HEK293 (cell line): Measurements from ENCODE around the gene OPA1.

Experiments used
- CTCF ChIA-PET: fragments of 350-600 bp; formaldehyde crosslinking; extraction: SDS; loops from one replicate; lab custom pipeline; 2021; ENCODE audit warnings: antibody characterized with exemption; lab: Yijun Ruan, JAX
- POLR2A ChIA-PET: fragments of 300-600 bp; formaldehyde crosslinking; extraction: SDS; loops from one replicate; lab custom pipeline; 2020; ENCODE audit warnings: antibody characterized with exemption, inconsistent platforms; lab: Yijun Ruan, JAX
- H3K27ac ChIP-seq: fragments of 200-500 bp; sonication (Bioruptor generic); 2 replicates; pipeline ENCODE4 v1.5.1; 2014; ENCODE audit warnings: low read depth, low read length, control low read depth, inconsistent platforms; ENCODE audit errors: extremely low read depth
- H3K36me3 ChIP-seq, 2 experiments: fragments of 200-500 bp in 1 of 2; sonication (Bioruptor generic) in 1 of 2; 1 replicate in 1 of 2; 2 replicates in 1 of 2; pipeline ENCODE4 v1.5.1; 2014 to 2017; ENCODE audit warnings: inconsistent platforms in 2 of 2, low read length in 2 of 2; ENCODE audit not compliant: control insufficient read depth in 2 of 2, insufficient read depth in 1 of 2
- H3K4me1 ChIP-seq: fragments of 200-500 bp; sonication (Bioruptor generic); 2 replicates; pipeline ENCODE4 v1.5.1; 2014; ENCODE audit warnings: mild to moderate bottlenecking, low read length, inconsistent platforms; ENCODE audit not compliant: control insufficient read depth, insufficient read depth
- H3K4me3 ChIP-seq: 2 replicates; pipeline ENCODE4 v1.5.1; 2011; ENCODE audit warnings: low read depth, mild to moderate bottlenecking, control low read depth, low read length, moderate library complexity
- H3K9me3 ChIP-seq: fragments of 200-500 bp; sonication (Bioruptor generic); 2 replicates; pipeline ENCODE4 v1.5.1; 2014; ENCODE audit warnings: low read depth, low read length, inconsistent platforms; ENCODE audit not compliant: control insufficient read depth, insufficient read depth
- BCL11A ChIP-seq: fragments of 450-650 bp; formaldehyde crosslinking; IDR thresholded peaks from 2 replicates; pipeline ENCODE4 v1.5.1; 2016; ENCODE audit warnings: low read depth, missing biosample characterization, missing genetic modification characterization
- FEZF1 ChIP-seq: fragments of 450-650 bp; formaldehyde crosslinking; IDR thresholded peaks from 2 replicates; pipeline ENCODE4 v1.5.1; 2016; ENCODE audit warnings: missing biosample characterization, missing genetic modification characterization
- GLI2 ChIP-seq: fragments of 450-650 bp; formaldehyde crosslinking; IDR thresholded peaks from 2 replicates; pipeline ENCODE4; 2017; ENCODE audit warnings: missing biosample characterization, missing genetic modification characterization, low read depth, borderline replicate concordance
- HOXA7 ChIP-seq: sonication (generic); formaldehyde crosslinking; IDR thresholded peaks from 2 replicates; pipeline ENCODE4 v1.8.1; 2022; ENCODE audit warnings: missing genetic modification reagents, borderline replicate concordance
- KLF1 ChIP-seq: fragments of 450-650 bp; formaldehyde crosslinking; IDR thresholded peaks from 2 replicates; pipeline ENCODE4 v1.5.1; 2016; ENCODE audit warnings: missing biosample characterization, missing genetic modification characterization
- PRDM2 ChIP-seq: fragments of 450-650 bp; formaldehyde crosslinking; IDR thresholded peaks from 2 replicates; pipeline ENCODE4 v1.5.1; 2016; ENCODE audit warnings: missing biosample characterization, missing genetic modification characterization, borderline replicate concordance
- WT1 ChIP-seq: fragments of 450-650 bp; formaldehyde crosslinking; IDR thresholded peaks from 2 replicates; pipeline ENCODE4 v1.5.1; 2016; ENCODE audit warnings: missing biosample characterization, missing genetic modification characterization
- ZBTB7A ChIP-seq: fragments of 450-650 bp; formaldehyde crosslinking; IDR thresholded peaks from 2 replicates; pipeline ENCODE4 v1.5.1; 2016; ENCODE audit warnings: low read depth, missing biosample characterization, missing genetic modification characterization
- ZFP37 ChIP-seq: fragments of 450-650 bp; formaldehyde crosslinking; IDR thresholded peaks from 2 replicates; pipeline ENCODE4 v1.5.1; 2016; ENCODE audit warnings: missing biosample characterization, missing genetic modification characterization
- ZNF140 ChIP-seq: fragments of 450-650 bp; formaldehyde crosslinking; IDR thresholded peaks from 2 replicates; pipeline ENCODE4 v1.5.1; 2016; ENCODE audit warnings: missing biosample characterization, missing genetic modification characterization
- ZNF211 ChIP-seq: fragments of 450-650 bp; formaldehyde crosslinking; IDR thresholded peaks from 2 replicates; pipeline ENCODE4 v1.5.1; 2016; ENCODE audit warnings: low read depth, missing biosample characterization, missing genetic modification characterization
- ZNF24 ChIP-seq: fragments of 450-650 bp; formaldehyde crosslinking; IDR thresholded peaks from 2 replicates; pipeline ENCODE4 v1.5.1; 2016; ENCODE audit warnings: missing biosample characterization, missing genetic modification characterization
- ZNF362 ChIP-seq: fragments of 450-650 bp; formaldehyde crosslinking; IDR thresholded peaks from 2 replicates; pipeline ENCODE4 v1.5.1; 2016; ENCODE audit warnings: missing biosample characterization, missing genetic modification characterization
- ZNF394 ChIP-seq: fragments of 450-650 bp; formaldehyde crosslinking; IDR thresholded peaks from 2 replicates; pipeline ENCODE4 v1.5.1; 2016; ENCODE audit warnings: missing biosample characterization, missing genetic modification characterization, mild to moderate bottlenecking, moderate library complexity, borderline replicate concordance
- ZNF521 ChIP-seq: fragments of 450-650 bp; formaldehyde crosslinking; IDR thresholded peaks from 2 replicates; pipeline ENCODE4 v1.5.1; 2017; ENCODE audit warnings: missing biosample characterization, mild to moderate bottlenecking, missing genetic modification characterization
- ZNF544 ChIP-seq: fragments of 450-650 bp; formaldehyde crosslinking; IDR thresholded peaks from 2 replicates; pipeline ENCODE4 v1.5.0; 2017; ENCODE audit warnings: missing biosample characterization, missing genetic modification characterization
- ZNF558 ChIP-seq: fragments of 450-650 bp; formaldehyde crosslinking; IDR thresholded peaks from 2 replicates; pipeline ENCODE4 v1.5.1; 2016; ENCODE audit warnings: missing biosample characterization, missing genetic modification characterization
- ZNF621 ChIP-seq: fragments of 450-650 bp; formaldehyde crosslinking; IDR thresholded peaks from 2 replicates; pipeline ENCODE4 v1.5.1; 2017; ENCODE audit warnings: missing biosample characterization, missing genetic modification characterization
- ZNF670 ChIP-seq: fragments of 450-650 bp; formaldehyde crosslinking; IDR thresholded peaks from 2 replicates; pipeline ENCODE4 v1.5.1; 2016; ENCODE audit warnings: missing biosample characterization, missing genetic modification characterization, low read depth
- ZNF707 ChIP-seq: fragments of 450-650 bp; formaldehyde crosslinking; IDR thresholded peaks from 2 replicates; pipeline ENCODE4 v1.5.1; 2016; ENCODE audit warnings: missing biosample characterization, missing genetic modification characterization
- ZSCAN30 ChIP-seq: fragments of 450-650 bp; IDR thresholded peaks from 2 replicates; pipeline ENCODE4 v1.5.1; 2018; ENCODE audit warnings: missing biosample characterization, mild to moderate bottlenecking, missing genetic modification characterization, moderate library complexity
- TF ChIP-seq, protein P1 (sequence below): fragments of 450-650 bp; formaldehyde crosslinking; IDR thresholded peaks from 2 replicates; pipeline ENCODE4 v1.5.1; 2016; ENCODE audit warnings: missing biosample characterization, missing genetic modification characterization
- TF ChIP-seq, protein P2 (sequence below): fragments of 450-650 bp; IDR thresholded peaks from 2 replicates; pipeline ENCODE4 v1.5.1; 2018; ENCODE audit warnings: missing biosample characterization, mild to moderate bottlenecking, missing genetic modification characterization
- TF ChIP-seq, protein P3 (sequence below): fragments of 450-650 bp; formaldehyde crosslinking; IDR thresholded peaks from 2 replicates; pipeline ENCODE4 v1.5.1; 2016; ENCODE audit warnings: missing biosample characterization, missing genetic modification characterization

OPA1 gene

GRCh38 chr3:193711523-193711963, 118.5 kb downstream of the OPA1 start (continued):
- TF ChIP-seq PRDM2 (tag by site-specific recombination) (no peak), WT1 (tag by site-specific recombination) (no peak), ZNF394 (tag by site-specific recombination) (no peak), ZNF24 (tag by site-specific recombination) (no peak), KLF1 (no peak), GLI2 (no peak), ZNF670 (tag by site-specific recombination) (no peak), HOXA7 (CRISPR knock-in tag) (no peak), ZNF621 (tag by site-specific recombination) (no peak), ZNF211 (tag by site-specific recombination) (no peak), ZNF521 (no peak), ZNF707 (no peak)
- TF ChIP-seq, protein P1, sequence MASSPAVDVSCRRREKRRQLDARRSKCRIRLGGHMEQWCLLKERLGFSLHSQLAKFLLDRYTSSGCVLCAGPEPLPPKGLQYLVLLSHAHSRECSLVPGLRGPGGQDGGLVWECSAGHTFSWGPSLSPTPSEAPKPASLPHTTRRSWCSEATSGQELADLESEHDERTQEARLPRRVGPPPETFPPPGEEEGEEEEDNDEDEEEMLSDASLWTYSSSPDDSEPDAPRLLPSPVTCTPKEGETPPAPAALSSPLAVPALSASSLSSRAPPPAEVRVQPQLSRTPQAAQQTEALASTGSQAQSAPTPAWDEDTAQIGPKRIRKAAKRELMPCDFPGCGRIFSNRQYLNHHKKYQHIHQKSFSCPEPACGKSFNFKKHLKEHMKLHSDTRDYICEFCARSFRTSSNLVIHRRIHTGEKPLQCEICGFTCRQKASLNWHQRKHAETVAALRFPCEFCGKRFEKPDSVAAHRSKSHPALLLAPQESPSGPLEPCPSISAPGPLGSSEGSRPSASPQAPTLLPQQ (tag by site-specific recombination): no peak
- TF ChIP-seq, protein P2, sequence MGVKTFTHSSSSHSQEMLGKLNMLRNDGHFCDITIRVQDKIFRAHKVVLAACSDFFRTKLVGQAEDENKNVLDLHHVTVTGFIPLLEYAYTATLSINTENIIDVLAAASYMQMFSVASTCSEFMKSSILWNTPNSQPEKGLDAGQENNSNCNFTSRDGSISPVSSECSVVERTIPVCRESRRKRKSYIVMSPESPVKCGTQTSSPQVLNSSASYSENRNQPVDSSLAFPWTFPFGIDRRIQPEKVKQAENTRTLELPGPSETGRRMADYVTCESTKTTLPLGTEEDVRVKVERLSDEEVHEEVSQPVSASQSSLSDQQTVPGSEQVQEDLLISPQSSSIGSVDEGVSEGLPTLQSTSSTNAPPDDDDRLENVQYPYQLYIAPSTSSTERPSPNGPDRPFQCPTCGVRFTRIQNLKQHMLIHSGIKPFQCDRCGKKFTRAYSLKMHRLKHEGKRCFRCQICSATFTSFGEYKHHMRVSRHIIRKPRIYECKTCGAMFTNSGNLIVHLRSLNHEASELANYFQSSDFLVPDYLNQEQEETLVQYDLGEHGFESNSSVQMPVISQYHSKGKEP: no peak
- TF ChIP-seq, protein P3, sequence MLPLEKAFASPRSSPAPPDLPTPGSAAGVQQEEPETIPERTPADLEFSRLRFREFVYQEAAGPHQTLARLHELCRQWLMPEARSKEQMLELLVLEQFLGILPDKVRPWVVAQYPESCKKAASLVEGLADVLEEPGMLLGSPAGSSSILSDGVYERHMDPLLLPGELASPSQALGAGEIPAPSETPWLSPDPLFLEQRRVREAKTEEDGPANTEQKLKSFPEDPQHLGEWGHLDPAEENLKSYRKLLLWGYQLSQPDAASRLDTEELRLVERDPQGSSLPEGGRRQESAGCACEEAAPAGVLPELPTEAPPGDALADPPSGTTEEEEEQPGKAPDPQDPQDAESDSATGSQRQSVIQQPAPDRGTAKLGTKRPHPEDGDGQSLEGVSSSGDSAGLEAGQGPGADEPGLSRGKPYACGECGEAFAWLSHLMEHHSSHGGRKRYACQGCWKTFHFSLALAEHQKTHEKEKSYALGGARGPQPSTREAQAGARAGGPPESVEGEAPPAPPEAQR (tag by site-specific recombination): no peak

- POLR2A ChIA-PET: no interaction called here
- TF ChIP-seq BCL11A (tag by site-specific recombination): no peak
- TF ChIP-seq ZNF558 (tag by site-specific recombination): no peak
- no peak for TF ChIP-seq ZFP37 (tag by site-specific recombination)
- TF ChIP-seq FEZF1 (tag by site-specific recombination): no peak
- TF ChIP-seq ZNF362 (tag by site-specific recombination): no peak
- no peak for TF ChIP-seq ZNF521
- no peak for TF ChIP-seq ZNF544 (tag by site-specific recombination)
- TF ChIP-seq ZNF140 (tag by site-specific recombination): no peak
- TF ChIP-seq, protein P1 (tag by site-specific recombination): no peak
- TF ChIP-seq ZSCAN30 (tag by site-specific recombination): no peak
- no peak for TF ChIP-seq ZBTB7A (tag by site-specific recombination)
Observed at GRCh38 chr3:193711964-193712598, 119.1 kb downstream of the OPA1 start.

More at GRCh38 chr3:193711964-193712598, 119.1 kb downstream of the OPA1 start:
- Histone ChIP-seq H3K36me3 (no peaks in the 10 kb centered on the region), H3K9me3 (no peaks in the 10 kb centered on the region), H3K4me1 (no peaks in the 10 kb centered on the region), H3K27ac (no peak overlapping the region), H3K4me3 (no peak overlapping the region)
- CTCF ChIA-PET: interaction anchor here (0.6 kb wide), 1 partner anchor 71 kb away, joined by 3 read pairs; no protein-coding TSS in a partner anchor
